HepG2 (cell line): ENCODE results near the gene EIF2S2. TPM values are rescaled to one million over a fixed set of nuclear protein-coding genes. Genes with fewer than 3 reads are reported as not detected.

Experiments
- ATAC-seq: fragments of 200-7000 bp; cut with Tn5 transposase; 3 replicates; pipeline ENCODE4 v1.9.1; 2020; ENCODE audit warnings: mild to moderate bottlenecking, moderate library complexity
- BruUV-seq: library from RNA; stranded (reverse); fragments of 400-500 nt; replicated peaks from 2 replicates; lab custom pipeline; 2021; lab: Mats Ljungman, UMichigan
- CTCF ChIA-PET: fragments of 300-600 bp; formaldehyde crosslinking; extraction: SDS; loops from one replicate; lab custom pipeline; 2021; ENCODE audit warnings: low total read pairs, inconsistent platforms, low intra/inter-chr PET ratio; lab: Yijun Ruan, JAX
- POLR2A ChIA-PET: fragments of 350-600 bp; sonication (Branson Sonifier 250); formaldehyde crosslinking; loops from one replicate; lab custom pipeline; 2020; ENCODE audit warnings: antibody characterized with exemption, inconsistent platforms; lab: Yijun Ruan, JAX
- DNase-seq: peaks from one replicate; pipeline ENCODE4 v3.0.0-alpha.2; 2015; ENCODE audit warnings: low spot score
- FAIRE-seq: peaks from 3 replicates; lab custom pipeline; 2011; peaks lifted over from hg19 to GRCh38; lab: Jason Lieb, UNC
- H2AFZ ChIP-seq: one replicate; pipeline ENCODE4 v1.6.1; 2011; ENCODE audit warnings: low read length, inconsistent platforms
- H3K27ac ChIP-seq: fragments of 300-600 bp; 3 replicates; pipeline ENCODE4 v1.8.0; 2011; ENCODE audit warnings: mixed run types, mild to moderate bottlenecking, mixed read lengths, low read length, inconsistent platforms; ENCODE audit not compliant: insufficient read depth; ENCODE audit errors: extremely low read length
- H3K27me3 ChIP-seq, 2 experiments: fragments of 200-600 bp in 1 of 2; 2 replicates in 1 of 2; 3 replicates in 1 of 2; pipeline versions ENCODE4 v1.6.0 to v1.8.0; 2011; ENCODE audit warnings: low read length in 2 of 2, mild to moderate bottlenecking in 2 of 2, moderate library complexity in 2 of 2, inconsistent platforms in 1 of 2; ENCODE audit not compliant: insufficient read depth in 2 of 2, control insufficient read depth in 1 of 2
- H3K36me3 ChIP-seq, 2 experiments: fragments of 200-600 bp in 1 of 2; replicated peaks in 1 of 2; 2 replicates in 1 of 2; 3 replicates in 1 of 2; pipeline versions ENCODE4 v1.5.1 to v1.8.0; 2011; ENCODE audit warnings: low read length in 2 of 2, inconsistent platforms in 1 of 2; ENCODE audit not compliant: insufficient read depth in 2 of 2, control insufficient read depth in 1 of 2
- H3K4me1 ChIP-seq: 2 replicates; pipeline ENCODE4 v1.5.1; 2012; ENCODE audit warnings: low read length, inconsistent platforms; ENCODE audit not compliant: insufficient read depth
- H3K4me2 ChIP-seq: 2 replicates; pipeline ENCODE4 v1.6.0; 2011; ENCODE audit warnings: low read depth, low read length, inconsistent platforms
- H3K4me3 ChIP-seq, 3 experiments: fragments of 200-600 bp in 1 of 3; sonication (generic), shearing (Covaris generic) in 1 of 3; replicated peaks in 1 of 3; 2 replicates each; pipeline ENCODE4 v1.5.1; 2011 to 2016; ENCODE audit warnings: low read length in 3 of 3, inconsistent platforms in 2 of 3, low read depth in 2 of 3, mild to moderate bottlenecking in 2 of 3, control low read depth in 1 of 3, mixed read lengths in 1 of 3; ENCODE audit not compliant: insufficient read depth in 1 of 3
- H3K79me2 ChIP-seq: one replicate; pipeline ENCODE4 v1.6.1; 2011; ENCODE audit warnings: low read length, inconsistent platforms; ENCODE audit not compliant: insufficient read depth
- H3K9ac ChIP-seq: 2 replicates; pipeline ENCODE4 v1.6.0; 2011; ENCODE audit warnings: mild to moderate bottlenecking, low read depth, low read length, inconsistent platforms; ENCODE audit not compliant: insufficient read depth
- H3K9me3 ChIP-seq: 2 replicates; pipeline ENCODE4 v1.5.1; 2012; ENCODE audit warnings: mild to moderate bottlenecking, low read length
- H4K20me1 ChIP-seq: 2 replicates; pipeline ENCODE4 v1.6.0; 2011; ENCODE audit warnings: inconsistent platforms, mild to moderate bottlenecking, low read length, moderate library complexity; ENCODE audit not compliant: insufficient read depth
- EHMT2 ChIP-seq: fragments of 200-600 bp; sonication (generic); IDR thresholded peaks from 2 replicates; pipeline ENCODE4 v1.7.0; 2017; ENCODE audit warnings: antibody characterized with exemption, low read depth, low read length, borderline replicate concordance
- EP300 ChIP-seq, 3 experiments: sonication (generic) in 1 of 3; formaldehyde crosslinking in 1 of 3; IDR thresholded peaks; 2 replicates each; pipeline versions ENCODE4 v1.5.1 to v1.6.1; 2011 to 2020; ENCODE audit warnings: low read depth in 2 of 3, low read length in 2 of 3, borderline replicate concordance in 1 of 3, improper control_type of control experiment in 1 of 3, mild to moderate bottlenecking in 1 of 3, missing genetic modification reagents in 1 of 3, moderate library complexity in 1 of 3
- KDM1A ChIP-seq: IDR thresholded peaks from 2 replicates; pipeline ENCODE4 v1.6.1; 2016; ENCODE audit warnings: missing compliant biosample characterization
- KLF16 ChIP-seq, 2 experiments: sonication (generic) in 1 of 2; formaldehyde crosslinking in 1 of 2; IDR thresholded peaks; 2 replicates each; pipeline versions ENCODE4 v1.6.1 to v1.8.0; 2016 to 2023; ENCODE audit warnings: missing genetic modification reagents in 2 of 2, missing compliant biosample characterization in 1 of 2
- MXI1 ChIP-seq: IDR thresholded peaks from 3 replicates; pipeline ENCODE4 v1.6.1; 2012; ENCODE audit warnings: low read depth, low read length, inconsistent platforms, borderline replicate concordance
- NR2F6 ChIP-seq, 2 experiments: IDR thresholded peaks; 2 replicates each; pipeline ENCODE4 v1.6.1; 2016; ENCODE audit warnings: antibody characterized with exemption in 1 of 2, mild to moderate bottlenecking in 1 of 2
- PATZ1 ChIP-seq: sonication (generic); formaldehyde crosslinking; IDR thresholded peaks from 2 replicates; pipeline ENCODE4 v1.4.0; 2020; ENCODE audit warnings: missing genetic modification reagents
- RBM22 ChIP-seq: fragments of 200-400 bp; formaldehyde crosslinking; optimal IDR thresholded peaks from 2 replicates; pipeline ENCODE3; 2017; ENCODE audit warnings: mild to moderate bottlenecking, low read length, moderate library complexity
- SAP130 ChIP-seq: IDR thresholded peaks from 2 replicates; pipeline ENCODE4 v1.6.1; 2016; ENCODE audit warnings: low read depth
- SOX13 ChIP-seq, 3 experiments: fragments of 450-650 bp in 1 of 3; sonication (generic) in 1 of 3; formaldehyde crosslinking in 1 of 3; IDR thresholded peaks in 2 of 3; conservative IDR thresholded peaks in 1 of 3; 2 replicates each; pipeline versions ENCODE4 v1.5.0 to v1.6.1; 2016 to 2020; ENCODE audit warnings: antibody characterized with exemption in 1 of 3, mild to moderate bottlenecking in 1 of 3, missing compliant biosample characterization in 1 of 3, missing genetic modification reagents in 1 of 3, moderate library complexity in 1 of 3
- SOX5 ChIP-seq: IDR thresholded peaks from 2 replicates; pipeline ENCODE4 v1.6.1; 2016; ENCODE audit warnings: borderline replicate concordance
- TEAD3 ChIP-seq: optimal IDR thresholded peaks from 2 replicates; pipeline ENCODE3; 2016; ENCODE audit warnings: borderline replicate concordance
- XBP1 ChIP-seq: sonication (generic); formaldehyde crosslinking; IDR thresholded peaks from 2 replicates; pipeline ENCODE4 v1.5.0; 2020; ENCODE audit warnings: missing genetic modification reagents
- ZMYM2 ChIP-seq: sonication (generic); formaldehyde crosslinking; IDR thresholded peaks from 2 replicates; pipeline ENCODE4 v1.8.0; 2022; ENCODE audit warnings: mild to moderate bottlenecking, missing genetic modification reagents
- ZNF609 ChIP-seq: sonication (generic); formaldehyde crosslinking; IDR thresholded peaks from 2 replicates; pipeline ENCODE4 v1.4.0; 2020; ENCODE audit warnings: mild to moderate bottlenecking, missing genetic modification reagents, borderline replicate concordance
- WGBS: methylation state at CpG from one replicate; pipeline ENCODE4 v1.1.6; 2017; ENCODE audit warnings: low lambda C conversion rate; 5-methylcytosine and 5-hydroxymethylcytosine counted together
- in situ Hi-C: cut with HindIII; loops from 2 replicates; pipeline ENCODE4 v1.10.0; 2017; ENCODE audit warnings: low pct_unique_long_range_greater_than_20kb; ENCODE audit not compliant: extremely low pct_ligation_motif_present
- intact Hi-C: fragments of 100-400 bp; cut with micrococcal nuclease; formaldehyde crosslinking; loops from one replicate; pipeline ENCODE4 v1.10.0; 2022; ENCODE audit not compliant: unreplicated experiment
- polyA plus RNA-seq, 8 experiments: library from polyadenylated mRNA; depleted of rRNA in 3 of 8; stranded (reverse) in 7 of 8; unstranded in 1 of 8; fragments of >200 nt; fragmentation: Illumina TruSeq in 4 of 8; extraction: Trizol in 4 of 8; gene quantifications; 2 replicates each; pipeline versions ENCODE4 v1.2.1 to v1.2.3, GENCODE V29; 2011 to 2016; ENCODE audit warnings: low read depth in 4 of 8, missing spikeins in 1 of 8, mixed read lengths in 1 of 8; ENCODE audit not compliant: insufficient read depth in 1 of 8
- total RNA-seq, 5 experiments: library from RNA; depleted of rRNA; stranded (reverse); fragments of >200 nt; fragmentation: Illumina TruSeq; extraction: Trizol; gene quantifications; 2 replicates each; pipeline ENCODE4 v1.2.3, GENCODE V29; 2016; ENCODE audit warnings: low read depth in 1 of 5

Gene EIF2S2
- total and polyA plus RNA-seq, 2 of the 13 experiments (the other 11 are each of a cell fraction or from before 2014, with no cell fraction given) = 126 to 213 TPM

DNA sequence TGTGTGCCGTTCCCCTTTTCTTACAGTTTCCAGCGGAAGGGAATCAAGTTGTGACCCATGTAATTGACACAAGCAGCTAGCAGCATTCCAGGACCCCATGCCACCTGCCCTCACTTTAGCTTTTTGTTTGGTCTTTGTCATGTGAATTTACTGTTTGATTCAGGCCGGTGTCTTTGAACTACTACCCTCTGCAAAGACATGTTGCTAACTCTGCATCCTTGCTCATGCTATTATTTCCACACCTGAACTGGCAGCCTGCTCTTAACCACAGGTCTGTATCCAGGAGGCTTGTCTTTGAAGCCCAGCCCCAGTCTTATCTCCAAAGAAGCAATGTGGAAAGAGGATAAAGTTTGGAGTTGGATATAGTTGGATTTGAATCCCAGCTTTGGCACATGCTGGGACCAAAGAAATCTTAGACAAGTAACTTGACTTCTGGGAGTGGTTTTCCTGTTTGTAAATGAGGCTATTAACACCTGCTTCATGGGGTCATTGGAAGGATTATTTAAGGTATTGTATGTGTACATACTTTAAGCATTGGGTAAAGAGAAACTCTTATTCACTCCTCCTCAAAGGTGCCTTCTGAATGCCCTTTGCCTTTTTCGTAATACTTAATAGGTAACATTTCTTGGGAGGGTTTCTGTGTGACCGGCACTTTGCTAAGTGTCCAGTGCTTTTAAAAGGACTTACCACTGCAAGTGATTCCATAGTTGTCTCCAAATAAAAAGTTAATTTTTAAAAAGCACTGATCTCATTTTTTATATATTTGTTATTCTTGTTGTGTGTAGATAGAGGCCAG, 65.9 kb downstream of the EIF2S2 start:
- ATAC-seq (peak; percentile 39), DNase-seq (peak; percentile 84), FAIRE-seq (no peak)
- WGBS = 75% methylated on average over 5 of the region's 5 CpGs
- H3K79me2 ChIP-seq = peaks cover 93% of the 10 kb centered on the region
- H2AFZ ChIP-seq = no peak overlapping the region
- H3K4me1 ChIP-seq = peaks cover 65% of the 10 kb centered on the region
- H3K36me3 ChIP-seq = peaks cover 6 to 33% of the 10 kb centered on the region in 2 experiments
- no TSS peak for BruUV-seq
- peak overlapping the region; percentile 23; the same call in 1 of the 2 replicates for H3K4me2 ChIP-seq
- no peaks in the 10 kb centered on the region for H3K27me3 ChIP-seq
- POLR2A ChIA-PET = interaction anchor here (2.3 kb wide), 1 partner anchor 66 kb away, joined by 7 read pairs; the partner anchor contains the start of gene EIF2S2
- H3K9me3 ChIP-seq = no peaks in the 10 kb centered on the region
- H3K27ac ChIP-seq = peak overlapping the region; percentile 26
- no peak overlapping the region for H3K4me3 ChIP-seq
- no peak overlapping the region for H3K9ac ChIP-seq
- H4K20me1 ChIP-seq = peaks cover 67% of the 10 kb centered on the region
- CTCF ChIA-PET = no interaction called here
- in situ Hi-C loops = no loop called here
- intact Hi-C loops = no loop called here
- TF ChIP-seq XBP1 (CRISPR knock-in tag) (no peak), TEAD3 (CRISPR knock-in tag) (peak; percentile 44), ZMYM2 (CRISPR knock-in tag) (0 out of 2 replicates have a peak, but pooled peaks have one; percentile 27), PATZ1 (CRISPR knock-in tag) (peak; percentile 28; the same call in 1 of the 2 replicates), MXI1 (no peak), NR2F6 (IDR thresholded peaks at IDR 0.05) (no peak), NR2F6 (CRISPR knock-in tag; IDR thresholded peaks at IDR 0.05) (0 out of 2 replicates have a peak, but pooled peaks have one; percentile 7), KLF16 (CRISPR knock-in tag; IDR thresholded peaks at IDR 0.05) (peak in 1 of 2 experiments; percentile 37; a peak in 1 of 4 replicates), ZNF609 (CRISPR knock-in tag) (no peak), SOX13 (IDR thresholded peaks at IDR 0.05) (no peak), SOX13 (CRISPR knock-in tag; conservative IDR thresholded peaks at IDR 0.05 in 1 of 2, IDR thresholded peaks at IDR 0.05 in 1 of 2) (peak in 1 of 2 experiments; percentile 33; a peak in 1 of 4 replicates), SOX5 (CRISPR knock-in tag) (peak; percentile 56; the same call in 1 of the 2 replicates), KDM1A (CRISPR knock-in tag) (peak; percentile 24; the same call in 1 of the 2 replicates), EHMT2 (no peak), EP300 (IDR thresholded peaks at IDR 0.05; ENCODE audit: low read depth in 2 of 2, low read length in 2 of 2) (peak in 1 of 2 experiments; percentile 27; a peak in 1 of 4 replicates), EP300 (CRISPR knock-in tag; IDR thresholded peaks at IDR 0.05; ENCODE audit: borderline replicate concordance) (no peak), RBM22 (peak; percentile 78), SAP130 (CRISPR knock-in tag) (0 out of 2 replicates have a peak, but pooled peaks have one; percentile 28)
